Hematopoietic multipotent progenitor cell treated with erythropoietin and hydrocortisone succinate and interleukin-3 and kit ligand, for 6 days (in vitro differentiated cells): ENCODE results near the gene PNPLA6.
"Not testable (repeated sequence)": the region's sequence is repeated elsewhere in the genome, so short reads cannot be mapped to it uniquely, and the experiment has no call there.

ENCODE experiments used
- DNase-seq: peaks from one replicate; pipeline ENCODE4 v3.0.0-alpha.2; 2015

Gene PNPLA6

DNA sequence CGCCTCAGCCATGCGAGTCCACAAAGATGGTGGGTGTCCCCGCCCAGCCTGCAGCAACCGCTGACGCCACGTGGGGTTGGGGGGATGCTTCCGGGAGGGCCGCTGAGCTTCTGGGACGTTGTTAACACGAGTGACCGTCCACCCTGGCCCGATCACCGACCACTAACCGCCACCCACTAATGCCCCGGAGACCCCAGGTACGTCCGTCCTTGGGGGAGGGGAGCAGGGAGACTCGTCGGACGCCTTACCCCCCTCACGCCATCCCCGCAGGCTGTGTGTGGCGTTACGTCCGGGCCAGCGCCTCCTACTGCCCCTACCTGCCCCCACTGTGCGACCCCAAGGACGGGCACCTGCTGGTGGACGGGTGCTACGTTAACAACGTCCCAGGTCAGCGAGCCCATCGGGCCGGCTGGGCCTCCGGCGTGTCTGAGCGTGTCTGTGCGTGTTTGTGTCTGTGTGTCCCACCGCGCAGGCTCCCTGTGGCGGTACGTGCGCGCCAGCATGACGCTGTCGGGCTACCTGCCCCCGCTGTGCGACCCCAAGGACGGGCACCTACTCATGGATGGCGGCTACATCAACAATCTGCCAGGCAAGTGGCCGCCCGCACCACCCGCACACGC is 21.3 kb downstream of the PNPLA6 start:
- DNase-seq: no peak

DNA sequence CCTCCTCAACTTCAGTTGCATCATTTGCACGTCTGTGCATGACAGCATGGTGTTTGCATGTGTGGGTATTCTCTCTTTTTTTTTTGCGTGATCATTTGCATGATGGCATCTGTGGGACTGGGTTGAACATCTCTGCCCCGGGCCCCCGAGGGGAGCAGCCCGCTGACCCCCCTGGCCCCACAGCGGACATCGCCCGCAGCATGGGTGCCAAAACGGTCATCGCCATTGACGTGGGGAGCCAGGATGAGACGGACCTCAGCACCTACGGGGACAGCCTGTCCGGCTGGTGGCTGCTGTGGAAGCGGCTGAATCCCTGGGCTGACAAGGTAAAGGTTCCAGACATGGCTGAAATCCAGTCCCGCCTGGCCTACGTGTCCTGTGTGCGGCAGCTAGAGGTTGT is 23.1 kb downstream of the PNPLA6 start:
- DNase-seq: no peak

DNA sequence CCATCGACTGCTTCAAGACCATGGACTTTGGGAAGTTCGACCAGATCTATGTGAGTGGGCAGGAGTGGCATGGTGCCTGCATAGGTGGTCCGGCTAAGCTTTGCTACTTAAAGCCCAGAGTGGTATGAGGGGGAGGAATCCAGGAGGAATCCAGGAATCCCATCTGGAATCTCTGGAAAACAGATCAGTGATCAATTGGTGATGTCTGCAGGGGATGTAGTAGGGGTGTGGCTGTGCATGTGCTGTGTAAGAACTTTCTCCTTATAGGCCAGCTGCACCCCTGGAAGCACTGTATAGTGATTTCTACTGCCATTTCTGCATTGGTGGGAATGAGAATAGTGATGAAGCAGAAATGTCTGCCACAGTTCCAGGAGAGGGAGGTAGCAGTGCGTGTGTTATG is 23.6 kb downstream of the PNPLA6 start:
- DNase-seq: no peak

DNA sequence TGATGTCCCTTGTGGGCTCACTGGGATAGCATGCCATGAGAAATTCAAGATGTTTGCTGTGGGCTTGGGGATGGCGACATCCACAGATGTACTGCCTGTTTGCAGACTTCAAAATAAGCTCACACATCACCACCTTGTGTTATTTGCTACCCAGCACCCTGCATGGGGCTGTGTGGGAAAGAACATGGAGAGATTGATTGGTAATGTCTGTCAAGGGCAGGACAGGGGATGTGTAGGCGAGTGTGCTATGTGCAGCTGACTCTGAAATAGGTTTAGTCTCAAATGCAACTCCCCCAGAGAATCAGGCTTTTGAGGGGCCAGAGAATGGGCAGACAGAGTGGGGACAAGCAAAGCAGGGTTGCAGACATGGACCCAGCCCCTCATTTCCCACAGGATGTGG is 24.7 kb downstream of the PNPLA6 start:
- no peak for DNase-seq

DNA sequence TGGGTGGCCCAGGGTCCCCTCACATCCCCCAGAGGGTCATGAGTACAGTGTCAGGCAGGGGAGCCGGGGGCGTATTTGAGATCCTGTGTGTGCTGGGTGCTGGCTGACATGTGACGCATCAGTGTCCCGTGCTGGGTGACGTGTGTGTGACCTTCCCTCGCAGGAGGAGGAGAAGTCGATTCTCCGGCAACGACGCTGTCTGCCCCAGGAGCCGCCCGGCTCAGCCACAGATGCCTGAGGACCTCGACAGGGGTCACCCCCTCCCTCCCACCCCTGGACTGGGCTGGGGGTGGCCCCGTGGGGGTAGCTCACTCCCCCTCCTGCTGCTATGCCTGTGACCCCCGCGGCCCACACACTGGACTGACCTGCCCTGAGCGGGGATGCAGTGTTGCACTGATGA is 25.8 kb downstream of the PNPLA6 start:
- DNase-seq: no peak

DNA sequence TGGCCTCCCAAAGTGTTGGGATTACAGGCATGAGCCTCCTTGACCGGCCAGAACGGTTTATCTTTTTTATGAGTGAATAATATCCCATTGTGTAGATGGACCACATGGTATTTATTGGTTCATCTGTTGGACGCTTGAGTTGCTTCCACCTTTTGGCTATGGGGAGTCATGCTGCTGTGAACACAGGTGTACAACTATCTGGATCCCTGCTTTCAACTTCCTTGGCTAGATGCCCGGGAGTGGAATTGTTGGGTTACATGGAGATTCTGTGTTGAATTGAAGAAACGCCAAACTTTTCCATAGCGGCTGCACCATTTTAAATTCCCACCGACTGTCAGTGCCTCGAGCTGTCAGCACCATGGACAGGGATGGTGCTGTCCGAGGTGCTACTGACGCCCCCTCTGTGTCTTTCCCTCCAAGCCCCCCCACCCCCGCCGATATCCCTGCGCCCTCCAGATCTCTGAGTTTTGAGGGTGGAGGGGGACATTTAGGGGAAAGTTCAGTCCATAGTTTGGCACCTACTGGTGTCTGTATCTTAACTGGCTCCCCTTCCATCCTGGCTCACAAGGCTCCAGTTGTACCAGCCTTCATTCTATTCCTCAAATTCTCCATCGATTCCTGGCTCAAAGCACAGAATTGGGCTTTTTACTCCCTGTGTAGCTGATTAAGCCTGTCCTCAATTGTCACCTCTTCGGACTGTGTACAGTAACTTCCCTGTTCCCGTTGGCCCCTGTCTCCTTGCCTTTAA is 27.3 kb downstream of the PNPLA6 start:
- peak; percentile 40 for DNase-seq

DNA sequence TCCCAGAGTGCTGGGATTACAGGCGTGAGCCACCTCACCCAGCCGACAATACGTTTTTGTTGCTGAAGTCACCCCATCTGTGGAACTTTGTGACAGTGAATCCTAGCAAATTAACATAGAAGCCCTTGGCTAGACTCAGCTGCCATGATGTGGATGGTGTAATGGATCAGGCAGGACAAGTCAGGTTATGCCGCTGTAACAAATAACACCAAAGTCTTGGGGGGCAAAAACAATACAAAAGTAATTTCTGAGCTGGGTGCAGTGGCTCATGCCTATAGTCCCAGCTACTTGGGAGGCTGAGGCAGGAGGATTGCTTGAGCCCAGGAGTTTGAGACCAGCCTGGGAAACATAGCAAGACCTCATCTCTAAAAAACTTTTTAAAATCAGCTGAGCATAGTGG is 29.3 kb downstream of the PNPLA6 start:
- no peak for DNase-seq

DNA sequence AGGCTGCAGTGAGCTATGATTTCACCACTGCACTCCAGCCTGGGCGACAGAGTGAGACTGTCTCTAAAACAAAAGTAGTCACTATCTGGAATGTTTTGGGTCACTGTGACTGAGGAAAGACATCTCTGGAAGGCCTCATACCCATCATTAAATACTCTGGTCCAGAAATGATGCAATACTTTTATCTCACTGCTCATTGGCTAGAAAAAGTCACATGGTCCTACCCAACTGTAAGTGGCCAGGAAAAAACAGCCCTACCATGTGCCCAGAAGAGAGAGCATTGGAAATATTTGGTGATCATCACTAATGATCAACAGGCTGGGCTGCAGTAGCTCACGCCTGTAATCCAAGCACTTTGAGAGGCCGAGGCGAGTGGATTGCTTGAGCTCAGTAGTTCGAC is 29.8 kb downstream of the PNPLA6 start:
- DNase-seq: no peak

DNA sequence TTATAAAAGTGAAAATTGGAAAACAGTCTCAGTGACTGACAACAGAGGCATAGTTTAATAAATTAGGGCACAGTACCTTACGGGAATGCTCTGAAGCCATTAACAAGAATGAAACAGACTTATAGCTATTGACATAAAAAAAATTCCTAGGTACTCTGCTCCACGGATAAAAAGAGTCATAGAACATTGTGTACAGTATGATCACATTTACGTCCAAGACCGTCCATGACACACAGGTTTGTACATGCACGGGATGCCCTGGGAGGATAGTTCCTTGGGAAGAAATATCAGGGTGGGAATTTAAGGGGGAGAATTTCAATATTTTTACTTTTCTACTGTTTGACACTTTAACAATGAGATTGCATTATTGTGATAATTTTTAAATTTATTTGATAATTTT is 35.2 kb downstream of the PNPLA6 start:
- no peak for DNase-seq

DNA sequence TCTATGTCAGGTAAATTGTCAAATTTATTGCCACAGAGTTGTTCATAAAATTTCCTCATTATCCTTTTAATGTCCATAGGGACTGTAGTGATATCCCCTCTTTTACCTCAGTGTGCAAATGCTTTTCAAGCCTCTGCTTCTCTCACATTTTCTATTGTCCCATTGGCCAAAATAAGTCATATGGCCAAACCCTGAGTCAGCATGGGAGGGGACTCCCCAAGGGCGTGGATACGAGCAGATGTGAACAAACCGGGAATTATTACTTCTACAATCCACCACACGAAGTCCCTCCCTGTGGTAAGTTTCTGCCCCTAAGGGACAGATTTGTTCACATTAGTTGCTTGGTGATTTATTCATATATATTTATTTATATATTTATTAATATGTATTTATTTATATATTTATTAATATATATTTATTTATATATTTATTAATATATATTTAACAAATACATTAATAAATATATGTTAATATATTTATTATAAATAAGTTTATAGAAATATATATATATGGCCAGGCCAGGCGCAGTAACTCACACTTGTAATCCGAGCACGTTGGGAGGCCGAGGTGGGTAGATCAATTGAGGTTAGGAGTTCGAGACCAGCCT is 40.0 kb downstream of the PNPLA6 start:
- DNase-seq: peak; percentile 44

DNA sequence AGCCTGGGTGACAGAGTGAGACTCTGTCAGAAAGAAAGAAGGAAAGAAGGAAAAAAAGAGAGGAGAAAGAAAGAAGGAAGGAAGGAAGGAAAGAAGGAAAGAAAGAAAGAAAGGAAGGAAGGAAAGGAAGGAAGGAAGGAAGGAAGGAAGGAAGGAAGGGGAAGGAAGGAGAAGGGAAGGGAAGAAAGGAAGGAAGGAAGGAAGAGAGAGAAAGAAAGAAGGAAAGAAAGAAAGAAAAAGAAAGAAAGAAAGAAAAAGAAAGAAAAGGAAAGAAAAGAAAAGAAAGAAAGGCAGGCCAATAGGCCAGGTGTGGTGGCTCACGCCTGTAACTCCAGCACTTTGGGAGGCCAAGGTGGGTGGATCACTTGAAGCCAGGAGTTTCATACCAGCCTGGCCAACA is 41.9 kb downstream of the PNPLA6 start:
- not testable (repeated sequence) for DNase-seq

DNA sequence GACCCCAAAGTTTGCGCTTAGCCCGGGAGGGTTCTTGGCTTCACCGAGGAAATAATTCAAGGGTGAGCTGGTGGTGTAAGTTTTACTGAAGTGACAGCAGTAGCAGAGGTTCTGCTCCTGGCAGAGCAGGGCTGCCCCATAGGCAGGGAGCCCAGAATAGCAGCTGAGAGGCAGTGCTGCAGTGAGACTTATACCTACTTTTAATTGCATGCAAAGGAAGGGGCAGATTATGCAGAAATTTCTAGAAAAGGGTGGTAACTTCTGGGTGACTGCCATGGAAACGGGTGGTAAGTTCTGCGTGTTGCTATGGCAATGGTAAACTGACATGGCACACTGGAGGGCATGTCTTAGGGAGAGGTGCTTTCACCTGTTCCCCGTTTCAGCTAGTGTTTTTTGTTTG is 42.6 kb downstream of the PNPLA6 start:
- DNase-seq: no peak

DNA sequence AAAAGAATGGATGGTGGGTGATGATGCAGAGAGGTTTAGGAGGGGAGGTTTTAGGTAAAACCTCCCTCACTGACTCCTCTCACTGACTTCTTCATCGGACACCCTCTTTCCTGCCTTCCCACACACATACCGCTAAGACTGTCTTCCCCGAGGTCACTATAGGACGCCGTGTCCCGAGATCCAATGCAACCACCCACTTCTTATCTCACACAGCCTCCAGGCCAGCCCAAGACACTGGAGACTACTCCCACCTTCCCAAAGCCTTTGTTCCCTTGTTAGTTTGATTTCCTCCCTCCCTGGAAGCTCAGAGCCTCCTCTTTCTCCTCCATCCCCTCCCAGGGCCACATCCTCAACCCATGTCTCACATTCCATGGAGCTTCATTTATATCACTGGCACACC is 43.7 kb downstream of the PNPLA6 start:
- no peak for DNase-seq

DNA sequence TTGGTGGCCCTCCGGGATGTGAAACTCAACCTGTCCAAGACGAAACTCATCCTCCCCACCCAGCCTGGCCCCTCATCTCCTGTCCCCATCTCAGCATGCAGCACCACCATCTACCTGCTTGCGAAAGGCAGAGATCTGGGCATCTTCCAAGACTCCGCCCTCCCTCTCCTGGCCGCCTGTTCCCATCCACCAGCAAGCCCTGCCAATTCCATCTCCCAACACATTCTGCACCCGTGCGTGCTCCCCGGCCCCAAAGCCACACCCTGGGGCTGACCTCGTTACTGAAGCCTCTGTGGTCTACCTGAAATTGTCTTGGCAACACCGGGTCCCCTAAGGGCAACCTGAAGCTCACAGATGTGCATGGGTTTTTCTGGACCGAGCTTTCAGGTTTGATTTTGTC is 46.9 kb downstream of the PNPLA6 start:
- no peak for DNase-seq

DNA sequence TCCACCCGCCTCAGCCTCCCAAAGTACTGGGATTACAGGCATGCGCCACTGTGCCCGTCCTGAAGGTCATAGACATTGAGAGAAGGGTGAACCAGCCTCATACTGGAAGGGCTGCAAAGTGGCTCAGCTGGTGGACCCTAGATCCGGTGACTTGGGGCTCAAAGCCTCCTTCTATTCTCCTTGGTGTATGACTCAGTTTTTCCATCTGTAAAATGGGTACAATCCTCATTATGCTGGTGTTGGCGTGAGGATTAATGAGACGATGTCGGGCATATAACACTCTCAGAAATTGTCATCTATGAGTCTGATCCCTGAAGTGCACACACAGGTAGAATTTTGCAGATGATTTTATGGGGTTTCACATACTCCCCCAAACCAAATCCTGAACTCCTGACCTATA is 54.3 kb downstream of the PNPLA6 start:
- DNase-seq: no peak

DNA sequence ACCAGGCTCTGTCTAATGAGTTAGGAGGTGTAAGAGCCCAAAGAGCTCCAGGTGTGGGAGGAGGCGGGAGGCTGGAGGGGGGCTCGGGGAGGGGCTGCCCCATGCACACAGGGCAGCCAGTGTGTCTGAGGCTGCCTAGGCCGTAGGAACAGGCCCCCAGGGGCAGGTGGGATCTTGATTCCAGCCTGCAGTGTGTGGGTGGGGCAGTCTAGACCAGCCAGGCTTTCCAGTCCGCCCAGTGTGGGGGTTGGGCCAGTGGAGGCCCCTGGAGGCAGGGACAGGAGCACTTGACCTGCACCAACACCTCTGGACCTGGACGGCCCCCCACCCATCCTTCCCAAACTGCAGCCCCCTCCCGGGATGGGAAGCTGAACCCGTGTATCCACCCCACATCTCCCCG is 54.7 kb downstream of the PNPLA6 start:
- DNase-seq: no peak

DNA sequence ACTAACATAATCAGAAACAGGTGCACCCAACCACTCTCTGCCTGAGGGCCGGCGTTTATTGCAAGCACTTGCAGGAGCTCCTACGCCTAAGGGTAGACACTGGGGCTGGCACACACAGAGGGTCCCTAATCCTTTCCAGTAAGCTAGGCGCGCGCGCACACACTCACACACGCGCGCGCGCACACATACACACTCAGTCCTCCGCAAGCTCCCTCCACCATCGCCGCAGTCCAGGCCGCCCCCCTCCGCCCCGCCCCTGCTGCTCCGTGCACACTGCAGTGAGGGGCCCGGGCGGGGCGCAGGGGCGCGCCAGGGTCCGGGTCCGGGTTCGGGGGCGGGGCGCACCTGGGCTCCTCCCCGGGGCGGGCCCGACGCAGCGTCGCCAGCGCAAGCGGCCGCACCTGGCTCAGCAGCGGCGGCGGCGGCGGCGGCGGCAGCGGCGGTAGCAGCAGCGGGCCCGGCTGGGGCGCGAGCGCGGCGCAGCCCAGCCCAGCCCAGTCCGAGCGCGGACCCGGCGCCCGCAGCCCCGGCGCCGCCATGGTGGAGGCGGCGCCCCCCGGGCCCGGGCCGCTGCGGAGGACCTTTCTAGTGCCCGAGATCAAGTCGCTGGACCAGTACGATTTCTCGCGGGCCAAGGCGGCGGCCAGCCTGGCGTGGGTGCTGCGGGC is 60.1 kb downstream of the PNPLA6 start, which contains the start of gene CAMSAP3:
TSS of gene CAMSAP3 (plus strand) at position 398 of the 668 bp plus-strand sequence. CDS start at position 538, 140 bp downstream.
- peak; percentile 33 for DNase-seq

DNA sequence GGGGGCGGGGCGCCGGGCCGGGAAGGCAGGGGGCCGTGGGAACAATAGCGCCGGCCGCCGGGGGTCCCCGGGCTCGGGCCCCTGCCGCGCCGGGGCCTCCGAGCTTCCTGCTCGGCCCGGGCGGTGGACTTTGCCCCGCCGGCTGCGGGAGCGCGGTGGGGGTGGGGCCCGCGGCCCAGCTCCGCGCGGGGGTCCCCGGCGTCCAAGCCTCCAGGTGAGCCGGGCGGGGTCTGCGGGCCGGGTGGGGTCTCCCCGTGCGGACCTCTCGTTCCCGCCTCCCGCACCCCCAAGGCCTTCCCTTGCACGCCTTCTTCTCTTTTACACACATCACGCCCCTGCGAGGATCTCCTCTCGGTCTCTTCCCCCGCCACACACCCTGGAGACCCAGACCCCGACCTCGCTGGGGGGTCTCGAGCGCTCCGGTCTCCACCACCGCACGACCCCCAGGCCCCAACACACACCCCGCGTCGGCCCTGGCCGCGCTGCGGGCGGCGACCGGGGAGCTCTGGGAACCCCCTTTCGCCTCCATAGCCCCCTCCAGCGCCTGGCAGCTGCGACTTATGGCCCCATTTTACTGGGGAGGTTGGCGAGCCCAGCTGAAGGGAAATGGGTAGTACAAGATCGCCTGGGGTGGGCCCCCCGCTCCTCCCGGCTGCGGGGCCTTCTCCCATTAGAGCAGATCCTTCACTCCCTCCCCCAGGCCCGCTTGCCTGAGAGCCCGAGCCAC is 60.9 kb downstream of the PNPLA6 start:
- DNase-seq: no peak

DNA sequence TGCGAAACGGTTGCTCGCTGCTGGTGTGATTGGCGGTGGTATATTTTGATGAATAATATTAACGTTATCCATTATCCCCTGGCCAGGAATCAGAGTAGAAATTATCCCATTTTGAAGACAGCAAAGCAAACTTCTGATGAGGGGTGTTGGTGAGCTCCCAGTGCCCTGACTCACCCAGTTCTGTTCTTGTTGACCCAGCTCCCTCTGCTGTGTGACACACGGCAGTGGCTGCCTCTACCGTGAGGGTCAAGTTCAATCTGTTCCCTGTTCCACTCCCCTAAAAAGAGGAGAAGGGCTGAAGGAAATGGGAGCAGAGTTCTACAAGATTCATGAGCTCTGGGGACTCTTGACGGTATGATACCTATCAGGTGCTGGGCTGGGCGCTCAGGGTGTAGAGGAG is 62.2 kb downstream of the PNPLA6 start:
- DNase-seq: no peak

DNA sequence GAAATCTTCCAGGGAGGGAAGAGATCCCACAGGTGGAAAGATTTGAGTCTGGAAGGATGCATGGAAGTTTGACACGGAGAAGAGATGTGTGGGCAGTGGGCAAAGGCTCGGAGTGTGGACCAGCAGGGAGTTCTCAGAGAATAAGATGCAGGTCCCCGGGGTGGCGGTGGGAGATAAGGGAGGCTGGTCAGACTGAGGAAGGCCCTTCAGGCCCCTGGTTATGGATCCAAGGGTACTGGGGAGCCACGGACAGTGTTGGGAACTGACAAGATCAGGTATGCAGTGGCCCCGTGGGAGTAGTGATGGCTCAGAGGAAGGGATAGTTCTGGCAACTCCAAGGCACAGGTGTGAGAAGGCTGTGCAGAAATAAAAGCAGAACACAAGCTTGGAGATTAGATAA is 62.7 kb downstream of the PNPLA6 start:
- no peak for DNase-seq

DNA sequence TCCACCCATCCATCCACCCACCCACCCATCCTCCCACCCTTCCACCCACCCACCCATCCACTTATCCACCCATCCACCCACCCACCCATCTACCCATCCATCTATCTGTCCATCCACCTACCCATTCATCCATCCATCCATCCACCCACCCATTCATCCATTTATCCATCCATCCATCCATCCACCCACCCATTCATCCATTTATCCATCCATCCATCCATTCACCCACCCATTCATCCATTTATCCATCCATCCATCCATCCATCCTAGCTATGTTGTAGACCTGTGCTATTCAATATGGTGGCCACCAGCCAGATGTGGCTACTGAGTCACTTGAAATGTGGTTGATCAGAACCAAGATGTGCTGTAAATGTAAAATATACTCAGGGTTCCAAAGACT is 65.2 kb downstream of the PNPLA6 start:
- DNase-seq: no peak

DNA sequence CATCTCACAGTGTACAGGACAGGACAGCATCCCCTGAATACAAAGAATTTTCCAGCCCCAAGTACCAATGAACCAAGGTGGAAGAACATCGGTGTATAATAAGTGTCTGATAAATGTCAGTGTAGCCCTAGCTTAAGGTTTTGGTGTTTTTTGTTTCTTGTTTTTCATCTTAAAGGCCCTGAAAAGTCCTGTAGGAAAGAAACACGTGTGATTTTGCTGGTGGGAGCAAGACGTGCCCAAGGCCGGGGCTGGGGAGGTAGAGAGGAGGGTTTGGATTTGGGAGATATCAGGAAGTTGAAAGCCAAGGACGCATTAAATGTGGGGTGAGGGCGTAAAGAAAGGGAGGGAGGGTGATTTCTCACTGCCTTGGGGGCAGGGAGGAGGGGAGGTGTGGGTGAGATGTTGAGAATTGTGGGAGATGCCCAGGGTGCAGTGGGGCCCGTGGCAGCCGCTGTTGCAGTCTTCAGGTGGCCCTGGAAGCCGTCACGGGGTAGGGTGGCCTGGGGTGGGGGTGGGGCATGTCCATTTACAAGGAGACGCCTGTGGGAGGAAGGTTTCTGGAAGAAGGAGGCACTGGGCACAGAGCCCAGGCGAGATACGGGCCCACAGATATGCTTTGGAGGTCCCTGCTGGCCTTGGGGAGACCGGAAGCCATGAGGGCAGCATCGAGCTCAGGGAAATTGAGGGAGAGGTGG is 66.9 kb downstream of the PNPLA6 start:
- no peak for DNase-seq
